BE2C (cell line): ENCODE results near the gene HNF1B.

ENCODE experiments used
- DNase-seq: peaks from one replicate; pipeline ENCODE4 v3.0.0-alpha.2; 2020
- H3K27me3 ChIP-seq: fragments of 250-450 bp; sonication (Bioruptor Pico); 2 replicates; pipeline ENCODE4 v1.5.1; 2020; ENCODE audit warnings: mild to moderate bottlenecking
- H3K36me3 ChIP-seq: fragments of 250-450 bp; sonication (Bioruptor Pico); 2 replicates; pipeline ENCODE4 v1.5.1; 2020; ENCODE audit warnings: mild to moderate bottlenecking
- H3K4me1 ChIP-seq: fragments of 250-450 bp; sonication (Bioruptor Pico); 2 replicates; pipeline ENCODE4 v1.5.1; 2020
- H3K4me3 ChIP-seq: 2 replicates; pipeline ENCODE4 v1.5.1; 2011; ENCODE audit warnings: low read depth, low read length
- H3K9me3 ChIP-seq: fragments of 250-450 bp; sonication (Bioruptor Pico); 2 replicates; pipeline ENCODE4 v1.5.1; 2020
- CTCF ChIP-seq: IDR thresholded peaks from 2 replicates; pipeline ENCODE4 v1.5.1; 2012; ENCODE audit warnings: mild to moderate bottlenecking, low read depth, low read length

The HNF1B gene

DNA sequence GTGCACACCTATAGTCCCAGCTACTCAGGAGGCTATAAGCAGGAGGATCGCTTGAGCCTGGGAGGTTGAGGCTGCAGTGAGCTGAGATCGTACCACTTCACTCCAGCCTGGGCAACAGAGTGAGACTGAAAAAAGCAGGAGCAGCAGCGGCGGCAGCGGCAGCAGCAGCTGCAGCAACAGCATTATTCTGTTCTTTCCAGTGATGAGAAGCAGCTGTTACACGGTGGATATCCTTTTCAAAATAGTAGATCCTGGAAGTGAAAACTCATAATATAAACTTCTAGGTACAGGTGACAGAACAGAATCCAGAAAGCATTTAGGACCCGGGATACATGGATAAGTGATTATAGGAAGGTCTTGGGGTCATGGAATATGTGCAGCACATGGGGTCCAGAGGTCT is 17.8 kb upstream of the HNF1B start:
- DNase-seq = no peak
- no peak for TF ChIP-seq CTCF
- H3K4me3 ChIP-seq = no peak overlapping the region
- no peaks in the 10 kb centered on the region for H3K36me3 ChIP-seq
- no peaks in the 10 kb centered on the region for H3K9me3 ChIP-seq
- H3K27me3 ChIP-seq = peaks cover 85% of the 10 kb centered on the region
- H3K4me1 ChIP-seq = no peaks in the 10 kb centered on the region

DNA sequence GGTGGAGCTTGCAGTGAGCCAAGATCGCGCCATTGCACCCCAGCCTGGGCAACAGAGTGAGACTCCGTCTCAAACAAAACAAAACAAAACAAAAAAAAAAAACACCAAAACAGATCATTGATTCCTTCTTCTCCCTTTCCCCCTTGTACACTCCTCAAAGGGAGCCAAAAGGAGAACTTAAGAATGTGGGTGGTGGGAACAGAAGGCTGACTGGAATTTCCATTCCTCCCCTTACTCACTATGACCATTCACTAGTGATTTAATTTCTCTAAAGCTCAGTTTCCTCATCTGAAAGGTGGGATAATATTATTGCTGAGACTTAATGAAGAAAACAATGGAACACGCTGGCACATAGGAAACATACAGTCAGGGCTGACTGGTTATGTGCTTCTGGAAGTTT is 17.1 kb upstream of the HNF1B start:
- DNase-seq = no peak
- peaks cover 93% of the 10 kb centered on the region for H3K27me3 ChIP-seq
- TF ChIP-seq CTCF = no peak
- no peak overlapping the region for H3K4me3 ChIP-seq
- no peaks in the 10 kb centered on the region for H3K9me3 ChIP-seq
- H3K36me3 ChIP-seq = no peaks in the 10 kb centered on the region
- no peaks in the 10 kb centered on the region for H3K4me1 ChIP-seq

DNA sequence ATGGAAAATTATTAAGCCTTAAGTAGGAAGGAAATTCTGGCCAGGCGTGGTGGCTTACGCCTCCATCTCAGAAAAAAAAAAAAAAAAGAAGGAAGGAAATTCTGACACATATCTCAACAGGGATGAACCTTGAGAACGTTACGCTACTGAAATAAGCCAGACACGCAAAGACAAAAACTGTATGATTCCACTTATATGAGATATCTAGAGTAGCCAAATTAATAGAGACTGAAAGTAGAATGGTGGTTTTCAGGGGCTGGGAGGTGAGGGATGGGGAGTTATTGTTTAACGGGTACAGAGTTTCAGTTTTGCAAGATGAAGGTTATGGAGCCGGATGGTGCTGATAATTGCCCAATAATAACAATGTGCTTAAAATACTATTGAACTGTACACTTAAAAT is 16.2 kb upstream of the HNF1B start:
- peaks cover 86% of the 10 kb centered on the region for H3K27me3 ChIP-seq
- no peak for DNase-seq
- H3K9me3 ChIP-seq = no peaks in the 10 kb centered on the region
- no peak overlapping the region for H3K4me3 ChIP-seq
- H3K36me3 ChIP-seq = no peaks in the 10 kb centered on the region
- H3K4me1 ChIP-seq = no peaks in the 10 kb centered on the region
- no peak for TF ChIP-seq CTCF

- no peak overlapping the region for H3K4me3 ChIP-seq
Observed at GRCh38 chr17:37759014-37759637, 14.3 kb upstream of the HNF1B start.

GRCh38 chr17:37756051-37756450 is 11.2 kb upstream of the HNF1B start:
- Histone ChIP-seq H3K27me3 (peaks cover 65% of the 10 kb centered on the region), H3K9me3 (no peaks in the 10 kb centered on the region), H3K36me3 (no peaks in the 10 kb centered on the region), H3K4me1 (no peaks in the 10 kb centered on the region), H3K4me3 (no peak overlapping the region)
- DNase-seq = no peak
- TF ChIP-seq CTCF = no peak

More at GRCh38 chr17:37759014-37759637, 14.3 kb upstream of the HNF1B start:
- Histone ChIP-seq H3K9me3 (no peaks in the 10 kb centered on the region), H3K36me3 (no peaks in the 10 kb centered on the region), H3K4me1 (no peaks in the 10 kb centered on the region), H3K27me3 (peaks cover 69% of the 10 kb centered on the region)
- no peak for TF ChIP-seq CTCF
- no peak for DNase-seq

- Histone ChIP-seq H3K9me3 (no peaks in the 10 kb centered on the region), H3K27me3 (peaks cover 65% of the 10 kb centered on the region), H3K4me3 (no peak overlapping the region), H3K36me3 (no peaks in the 10 kb centered on the region), H3K4me1 (no peaks in the 10 kb centered on the region)
- no peak for DNase-seq
- TF ChIP-seq CTCF = no peak
Observed at GRCh38 chr17:37755455-37755854, 10.6 kb upstream of the HNF1B start.
